Caco-2 (cell line): ENCODE data around the gene TAGLN2. TPM values are rescaled to one million over a fixed set of nuclear protein-coding genes. Genes with fewer than 3 reads are reported as not detected.

Source experiments
- BruUV-seq: library from RNA; stranded (reverse); fragments of 400-500 nt; replicated peaks from 2 replicates; lab custom pipeline; 2021; lab: Mats Ljungman, UMichigan
- CTCF ChIA-PET: fragments of 300-600 bp; sonication (Branson Sonifier 250); formaldehyde crosslinking; loops from one replicate; lab custom pipeline; 2022; ENCODE audit warnings: antibody characterized with exemption; lab: Charles Lee
- POLR2A ChIA-PET: fragments of 300-600 bp; sonication (Branson Sonifier 250); formaldehyde crosslinking; loops from one replicate; lab custom pipeline; 2022; ENCODE audit warnings: antibody characterized with exemption; lab: Charles Lee
- DNase-seq, 2 experiments: peaks; one replicate each; pipeline versions ENCODE4 v3.0.0 to v3.0.0-alpha.2; 2020 to 2022
- H3K27me3 ChIP-seq: replicated peaks from 2 replicates; pipeline ENCODE4 v1.6.0; 2011; ENCODE audit warnings: low read length; ENCODE audit not compliant: control insufficient read depth, insufficient read depth
- H3K36me3 ChIP-seq: 2 replicates; pipeline ENCODE4 v1.5.1; 2011; ENCODE audit warnings: low read length; ENCODE audit not compliant: control insufficient read depth, insufficient read depth
- H3K4me1 ChIP-seq: fragments of 250-450 bp; sonication (Bioruptor Pico); 2 replicates; pipeline ENCODE4 v1.5.1; 2020; ENCODE audit warnings: mild to moderate bottlenecking
- H3K4me3 ChIP-seq: 2 replicates; pipeline ENCODE4 v1.5.1; 2011; ENCODE audit warnings: low read depth, mild to moderate bottlenecking, control low read depth, low read length
- H3K9me3 ChIP-seq: fragments of 250-450 bp; sonication (Bioruptor Pico); 2 replicates; pipeline ENCODE4 v1.5.1; 2020; ENCODE audit warnings: mild to moderate bottlenecking, moderate library complexity
- H3K27ac Mint-ChIP-seq: one replicate; pipeline ENCODE4 v1.8.0; 2022; ENCODE audit warnings: mixed read lengths; ENCODE audit not compliant: unreplicated experiment
- H3K27me3 Mint-ChIP-seq: one replicate; pipeline ENCODE4 v1.8.0; 2022; ENCODE audit warnings: mixed read lengths; ENCODE audit not compliant: insufficient read depth, unreplicated experiment
- H3K36me3 Mint-ChIP-seq: one replicate; pipeline ENCODE4 v1.8.0; 2022; ENCODE audit warnings: mild to moderate bottlenecking, mixed read lengths; ENCODE audit not compliant: insufficient read depth, unreplicated experiment
- H3K4me1 Mint-ChIP-seq: one replicate; pipeline ENCODE4 v1.8.0; 2022; ENCODE audit warnings: low read depth, mixed read lengths; ENCODE audit not compliant: unreplicated experiment
- H3K4me3 Mint-ChIP-seq: one replicate; pipeline ENCODE4 v1.8.0; 2022; ENCODE audit warnings: mild to moderate bottlenecking, moderate library complexity, mixed read lengths; ENCODE audit not compliant: unreplicated experiment
- H3K9me3 Mint-ChIP-seq: one replicate; pipeline ENCODE4 v1.8.0; 2022; ENCODE audit warnings: mixed read lengths; ENCODE audit not compliant: unreplicated experiment
- intact Hi-C: fragments of 100-400 bp; cut with micrococcal nuclease; formaldehyde crosslinking; loops from one replicate; pipeline ENCODE4 v1.10.0; 2022; ENCODE audit not compliant: unreplicated experiment
- total RNA-seq: library from RNA; stranded (reverse); gene quantifications from 2 replicates; pipeline ENCODE4 v1.2.3, GENCODE V29; 2022
- TF ChIP-seq, protein P1 (sequence below), 2 experiments: fragments of 200-600 bp in 1 of 2; IDR thresholded peaks; 1 replicate in 1 of 2; 2 replicates in 1 of 2; pipeline versions ENCODE4 v1.5.1 to v1.8.0; 2011 to 2022; ENCODE audit warnings: antibody characterized with exemption in 1 of 2, control low read depth in 1 of 2, inconsistent platforms in 1 of 2, low read depth in 1 of 2, low read length in 1 of 2, mild to moderate bottlenecking in 1 of 2, moderate library complexity in 1 of 2; ENCODE audit not compliant: insufficient read depth in 1 of 2, severe bottlenecking in 1 of 2, unreplicated experiment in 1 of 2

TAGLN2 gene
- total RNA-seq, 1 experiment from 2014 or later, result 531 TPM

DNA sequence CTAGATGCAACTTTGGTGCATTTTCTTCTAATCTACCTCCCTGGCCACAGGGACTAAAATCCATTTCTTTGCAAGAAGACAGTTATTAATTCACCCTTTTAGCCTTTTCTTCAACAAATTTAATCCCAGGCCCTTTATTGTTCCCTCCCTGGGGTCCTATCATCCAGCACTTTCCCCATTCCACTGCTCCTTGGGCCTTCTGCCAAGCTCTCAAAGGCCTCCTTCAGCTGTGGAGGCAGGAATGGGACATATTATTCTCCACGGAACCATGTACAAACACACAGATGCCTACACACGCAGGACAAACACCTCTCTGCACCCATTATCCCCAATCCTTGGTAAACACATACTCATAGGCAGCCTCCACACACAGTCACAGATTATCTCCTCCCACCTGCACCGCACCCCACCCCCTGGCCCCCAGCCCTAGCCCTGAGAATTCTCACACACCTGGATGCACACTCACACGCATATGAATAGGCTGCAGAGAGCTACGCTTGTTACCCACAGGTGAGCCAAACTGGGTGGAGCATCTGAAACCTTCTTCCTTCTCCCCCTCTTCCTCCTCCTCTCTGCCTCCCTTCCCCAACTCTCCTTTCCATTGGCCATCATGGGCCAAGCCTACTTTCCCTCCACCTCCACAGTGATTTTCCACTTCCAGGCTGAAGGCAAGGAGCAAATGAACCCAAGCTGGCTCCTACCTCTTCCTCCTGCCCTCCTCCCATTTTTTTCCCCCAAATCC is 11.7 kb downstream of the TAGLN2 start:
- peak overlapping the region; percentile 88 for H3K27ac Mint-ChIP-seq
- ChIA-PET CTCF (interaction anchor here (1.4 kb wide), 1 partner anchor 94 kb away, joined by 4 read pairs; no protein-coding TSS in a partner anchor), POLR2A (no interaction called here)
- H3K4me1 Mint-ChIP-seq, result peaks cover 77% of the 10 kb centered on the region
- H3K9me3 ChIP-seq, result no peaks in the 10 kb centered on the region
- peak overlapping the region; percentile 23 for H3K4me3 Mint-ChIP-seq
- no peak overlapping the region for H3K4me3 ChIP-seq
- TF ChIP-seq, protein P1, sequence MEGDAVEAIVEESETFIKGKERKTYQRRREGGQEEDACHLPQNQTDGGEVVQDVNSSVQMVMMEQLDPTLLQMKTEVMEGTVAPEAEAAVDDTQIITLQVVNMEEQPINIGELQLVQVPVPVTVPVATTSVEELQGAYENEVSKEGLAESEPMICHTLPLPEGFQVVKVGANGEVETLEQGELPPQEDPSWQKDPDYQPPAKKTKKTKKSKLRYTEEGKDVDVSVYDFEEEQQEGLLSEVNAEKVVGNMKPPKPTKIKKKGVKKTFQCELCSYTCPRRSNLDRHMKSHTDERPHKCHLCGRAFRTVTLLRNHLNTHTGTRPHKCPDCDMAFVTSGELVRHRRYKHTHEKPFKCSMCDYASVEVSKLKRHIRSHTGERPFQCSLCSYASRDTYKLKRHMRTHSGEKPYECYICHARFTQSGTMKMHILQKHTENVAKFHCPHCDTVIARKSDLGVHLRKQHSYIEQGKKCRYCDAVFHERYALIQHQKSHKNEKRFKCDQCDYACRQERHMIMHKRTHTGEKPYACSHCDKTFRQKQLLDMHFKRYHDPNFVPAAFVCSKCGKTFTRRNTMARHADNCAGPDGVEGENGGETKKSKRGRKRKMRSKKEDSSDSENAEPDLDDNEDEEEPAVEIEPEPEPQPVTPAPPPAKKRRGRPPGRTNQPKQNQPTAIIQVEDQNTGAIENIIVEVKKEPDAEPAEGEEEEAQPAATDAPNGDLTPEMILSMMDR (IDR thresholded peaks at IDR 0.05; ENCODE audit: insufficient read depth in 1 of 2, low read depth in 1 of 2, low read length in 1 of 2, severe bottlenecking in 1 of 2, unreplicated experiment in 1 of 2), result no peak
- no TSS peak for BruUV-seq
- peaks cover 93% of the 10 kb centered on the region for H3K4me1 ChIP-seq
- no peak for DNase-seq
- intact Hi-C loops, result no loop called here
- no peaks in the 10 kb centered on the region for H3K9me3 Mint-ChIP-seq
- H3K36me3 Mint-ChIP-seq, result peaks cover 63% of the 10 kb centered on the region
- H3K36me3 ChIP-seq, result no peaks in the 10 kb centered on the region; the same call in 1 of the 2 replicates
- H3K27me3 Mint-ChIP-seq, result no peaks in the 10 kb centered on the region
- no peaks in the 10 kb centered on the region for H3K27me3 ChIP-seq

DNA sequence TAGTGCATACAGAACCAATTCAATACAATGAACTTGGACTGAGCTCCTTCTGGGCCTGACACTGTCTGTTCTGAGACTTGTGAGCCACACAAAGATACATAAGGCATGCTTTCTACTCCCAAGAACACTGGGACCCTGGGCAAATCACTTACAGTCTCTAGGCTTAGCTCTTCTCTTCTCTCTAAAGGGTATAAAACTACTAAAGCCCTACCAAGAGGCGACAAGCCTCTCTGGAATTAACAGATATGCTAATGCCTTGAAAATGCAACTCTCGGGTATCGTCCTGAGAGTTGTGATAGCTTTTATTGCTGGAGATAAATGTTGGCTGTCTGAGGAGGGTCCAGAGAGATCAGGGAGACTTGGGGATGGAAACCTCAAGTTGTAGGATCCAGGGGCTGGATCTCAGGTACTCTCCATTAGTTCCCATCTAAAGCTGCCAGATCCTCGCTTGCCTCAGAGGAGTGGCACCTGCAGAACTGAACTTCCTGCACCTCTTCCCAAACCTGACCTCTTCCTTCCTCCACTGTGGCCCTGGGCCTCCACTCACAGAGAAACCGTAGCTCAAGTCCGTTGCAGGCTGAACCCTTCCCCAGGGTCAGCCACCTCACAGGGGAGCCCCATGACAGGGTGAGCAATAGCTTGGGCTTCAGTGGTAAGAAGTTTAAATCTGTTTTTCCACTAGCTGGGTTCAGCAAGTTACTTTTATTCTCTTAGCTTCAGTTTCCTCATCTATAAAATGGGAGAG is 13.8 kb downstream of the TAGLN2 start:
- DNase-seq, result no peak
- peak overlapping the region; percentile 89 for H3K27ac Mint-ChIP-seq
- Histone ChIP-seq H3K36me3 (no peaks in the 10 kb centered on the region), H3K9me3 (no peaks in the 10 kb centered on the region), H3K4me1 (peaks cover 95% of the 10 kb centered on the region), H3K27me3 (no peaks in the 10 kb centered on the region), H3K4me3 (no peak overlapping the region)
- POLR2A ChIA-PET, result no interaction called here
- intact Hi-C loops, result no loop called here
- peaks cover 54% of the 10 kb centered on the region for H3K36me3 Mint-ChIP-seq
- no peaks in the 10 kb centered on the region for H3K9me3 Mint-ChIP-seq
- TF ChIP-seq, protein P1 (IDR thresholded peaks at IDR 0.05; ENCODE audit: insufficient read depth in 1 of 2, low read depth in 1 of 2, low read length in 1 of 2, severe bottlenecking in 1 of 2, unreplicated experiment in 1 of 2), result no peak
- no peak overlapping the region for H3K4me3 Mint-ChIP-seq
- H3K27me3 Mint-ChIP-seq, result no peaks in the 10 kb centered on the region
- no TSS peak for BruUV-seq
- CTCF ChIA-PET, result no interaction called here
- peaks cover 81% of the 10 kb centered on the region for H3K4me1 Mint-ChIP-seq
